GM21528 (cell line): ENCODE results near the gene P3R3URF.

Source experiments
- ATAC-seq: cut with Tn5 transposase; IDR thresholded peaks from one replicate; pipeline ENCODE4 v1.9.1; 2021; ENCODE audit warnings: mild to moderate bottlenecking, moderate library complexity; ENCODE audit not compliant: unreplicated experiment, low FRiP score

P3R3URF gene

DNA sequence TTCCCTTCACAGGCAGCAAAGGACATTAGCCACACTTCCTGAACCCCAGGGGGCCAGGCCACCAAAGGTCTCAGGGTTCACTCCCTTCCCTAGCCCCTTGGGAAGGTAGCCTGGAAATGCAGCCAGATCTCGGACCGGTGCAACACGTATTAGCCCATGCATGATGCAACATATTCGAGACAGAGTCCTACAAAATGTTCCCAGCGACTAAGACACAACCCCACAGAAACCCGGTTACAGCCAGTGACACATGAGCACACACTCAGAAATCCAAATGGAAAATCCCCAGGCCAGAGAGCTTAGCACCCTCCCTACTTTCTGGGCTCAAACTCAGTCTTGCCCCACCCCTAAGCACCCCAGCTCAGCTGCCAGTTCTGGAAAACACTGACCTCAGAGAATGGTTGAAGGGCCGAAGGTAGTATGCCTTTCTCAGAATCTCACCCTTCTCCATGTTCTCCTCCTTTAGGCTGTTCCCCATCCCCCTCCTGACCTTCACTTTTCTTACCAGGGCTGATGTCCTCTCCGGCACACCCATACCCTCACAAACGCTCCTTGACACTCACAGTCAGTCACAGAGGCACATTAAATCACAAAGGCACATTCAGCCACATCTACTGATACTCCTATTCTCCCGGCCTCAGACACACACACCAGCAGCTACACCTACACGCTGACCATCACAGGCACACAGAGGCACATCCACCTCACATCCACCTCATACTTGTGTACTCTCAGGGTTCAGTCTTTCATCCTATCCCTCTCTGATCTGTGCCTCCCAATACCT is 1.6 kb downstream of the P3R3URF start, which contains the start of gene TSPAN1:
TSPAN1 (plus strand) TSS at position 640 of the 784 bp plus-strand sequence. CDS start 6,021 bp downstream, outside the sequence.
- ATAC-seq, result no peak

DNA sequence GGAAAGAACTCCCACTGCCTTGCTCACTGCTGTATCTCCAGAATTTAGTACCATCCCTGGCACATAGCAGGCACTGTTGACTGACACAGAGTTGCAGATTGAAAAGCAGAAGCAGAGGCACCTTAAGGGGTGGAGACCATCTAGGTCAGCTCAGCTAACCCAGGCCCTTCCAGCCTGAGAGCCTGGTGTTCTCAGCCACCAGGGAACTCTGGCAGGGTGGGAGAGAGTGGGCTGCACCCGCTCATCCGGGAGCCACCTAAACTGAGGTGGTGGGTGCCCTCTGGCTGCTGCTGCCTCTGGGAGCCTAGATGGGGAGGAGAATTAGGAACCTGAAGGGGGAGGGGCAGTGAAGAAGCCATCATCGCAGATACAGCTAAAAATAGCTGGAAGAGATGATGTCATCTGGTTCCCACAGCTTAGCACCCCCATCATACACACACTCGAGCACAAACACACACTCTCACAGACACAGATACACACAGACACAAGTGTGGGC is 2.9 kb downstream of the P3R3URF start:
- ATAC-seq, result no peak

DNA sequence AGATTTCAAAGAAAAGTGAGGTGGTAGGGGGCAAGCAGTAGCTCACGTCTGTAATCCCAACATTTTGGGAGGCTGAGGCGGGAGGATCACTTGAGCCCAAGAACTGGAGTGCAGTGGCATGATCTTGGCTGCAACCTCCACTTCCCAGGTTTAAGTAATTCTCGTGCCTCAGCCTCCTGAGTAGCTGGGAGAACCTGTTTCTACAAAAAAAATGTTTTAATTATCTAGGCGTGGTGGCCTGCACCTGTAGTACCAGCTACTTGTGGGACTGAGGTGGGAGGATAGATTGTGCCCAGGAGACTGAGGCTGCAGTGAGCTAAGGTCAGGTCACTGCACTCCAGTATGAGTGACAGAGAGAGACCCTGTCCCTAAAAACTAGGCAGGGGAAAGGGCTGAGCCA is 4.0 kb downstream of the P3R3URF start:
- no peak for ATAC-seq

DNA sequence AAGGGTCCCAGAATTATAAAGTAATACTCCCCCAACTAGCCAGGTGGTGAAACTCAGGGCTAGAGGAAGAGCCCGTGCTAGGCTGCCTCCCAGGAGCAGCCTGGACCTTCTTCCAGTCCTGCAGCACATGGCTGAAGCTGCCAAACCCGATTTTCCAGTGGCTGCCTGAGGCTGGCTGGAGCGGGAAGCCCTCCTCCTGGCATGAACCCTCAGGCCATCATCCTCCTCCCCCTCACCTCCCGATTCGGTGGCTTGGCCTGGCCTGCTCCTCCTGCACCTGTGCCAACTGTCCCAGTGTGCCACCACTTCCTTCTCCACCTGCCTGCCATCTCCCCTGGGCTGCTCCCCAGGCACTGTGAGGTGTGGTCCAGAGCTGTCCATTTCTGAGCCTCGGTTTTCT is 4.4 kb downstream of the P3R3URF start:
- no peak for ATAC-seq

DNA sequence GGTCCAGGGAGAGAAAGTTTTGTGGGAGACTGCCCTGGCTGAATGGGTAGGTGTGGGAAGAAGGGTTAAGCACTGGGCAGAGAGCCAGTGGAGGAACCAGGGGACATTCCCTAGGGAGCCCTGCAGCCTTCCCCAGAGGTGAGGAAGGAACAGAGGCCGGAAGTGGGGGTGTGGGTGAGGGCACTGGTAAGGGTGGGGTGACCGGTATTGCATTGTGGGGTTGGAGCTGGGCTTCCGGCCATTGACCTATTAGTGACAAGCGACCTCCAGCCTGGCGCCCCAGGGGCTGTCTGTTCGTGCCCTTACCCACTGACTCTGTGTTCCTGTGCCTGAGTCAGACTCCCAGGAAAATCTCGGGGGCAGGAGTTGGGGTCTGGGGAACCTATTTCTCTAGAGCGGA is 4.9 kb downstream of the P3R3URF start:
- ATAC-seq, result no peak

DNA sequence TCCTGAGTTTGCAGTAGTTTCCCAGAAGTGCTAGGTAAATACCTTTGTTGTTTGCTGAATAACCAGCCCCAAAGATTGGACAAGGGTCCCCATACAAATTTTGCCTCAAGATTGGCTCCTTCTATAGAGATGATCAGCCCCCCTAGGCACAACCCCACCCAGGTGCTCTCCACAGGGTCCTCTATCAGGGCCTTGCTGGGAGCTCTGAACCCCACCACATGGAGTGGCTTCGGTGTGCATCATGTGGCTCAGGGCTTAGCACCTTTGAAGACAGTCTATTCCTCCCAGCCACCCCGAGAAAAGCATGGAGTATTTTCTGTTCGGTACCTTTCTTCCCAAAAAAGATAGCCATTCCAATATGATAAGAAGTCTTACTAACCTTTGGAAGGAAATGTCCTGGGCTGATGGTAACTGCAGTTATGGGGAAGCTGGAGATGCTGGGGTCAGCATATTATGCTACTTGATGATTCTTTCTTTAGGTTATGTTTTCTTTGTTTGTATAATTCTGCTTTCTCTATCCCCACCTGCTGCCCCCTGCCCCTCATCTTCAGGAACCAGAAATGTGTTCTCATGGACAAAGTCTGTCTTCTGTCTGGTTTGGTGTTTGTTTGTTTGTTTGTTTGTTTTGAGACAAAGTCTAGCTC is 6.4 kb downstream of the P3R3URF start:
- ATAC-seq, result no peak

DNA sequence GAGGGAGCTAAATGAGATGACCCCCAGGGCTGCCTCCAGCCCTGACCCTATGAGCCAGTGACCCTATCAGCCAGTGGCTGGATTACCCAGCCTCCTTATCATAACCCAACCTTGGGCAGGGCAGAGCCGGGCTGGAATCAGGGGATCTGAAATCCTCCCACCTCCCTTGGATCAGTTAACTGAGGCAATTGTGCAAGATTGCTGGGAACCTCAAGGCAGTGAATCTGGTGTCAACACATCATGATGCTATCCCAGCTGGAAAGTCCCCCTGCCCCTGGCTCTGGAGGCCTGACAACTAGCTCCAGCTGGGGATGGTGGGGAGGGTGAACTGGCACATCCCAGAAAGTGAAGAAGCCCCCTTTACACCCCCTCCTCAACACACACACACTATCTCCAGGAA is 7.8 kb downstream of the P3R3URF start:
- no peak for ATAC-seq

DNA sequence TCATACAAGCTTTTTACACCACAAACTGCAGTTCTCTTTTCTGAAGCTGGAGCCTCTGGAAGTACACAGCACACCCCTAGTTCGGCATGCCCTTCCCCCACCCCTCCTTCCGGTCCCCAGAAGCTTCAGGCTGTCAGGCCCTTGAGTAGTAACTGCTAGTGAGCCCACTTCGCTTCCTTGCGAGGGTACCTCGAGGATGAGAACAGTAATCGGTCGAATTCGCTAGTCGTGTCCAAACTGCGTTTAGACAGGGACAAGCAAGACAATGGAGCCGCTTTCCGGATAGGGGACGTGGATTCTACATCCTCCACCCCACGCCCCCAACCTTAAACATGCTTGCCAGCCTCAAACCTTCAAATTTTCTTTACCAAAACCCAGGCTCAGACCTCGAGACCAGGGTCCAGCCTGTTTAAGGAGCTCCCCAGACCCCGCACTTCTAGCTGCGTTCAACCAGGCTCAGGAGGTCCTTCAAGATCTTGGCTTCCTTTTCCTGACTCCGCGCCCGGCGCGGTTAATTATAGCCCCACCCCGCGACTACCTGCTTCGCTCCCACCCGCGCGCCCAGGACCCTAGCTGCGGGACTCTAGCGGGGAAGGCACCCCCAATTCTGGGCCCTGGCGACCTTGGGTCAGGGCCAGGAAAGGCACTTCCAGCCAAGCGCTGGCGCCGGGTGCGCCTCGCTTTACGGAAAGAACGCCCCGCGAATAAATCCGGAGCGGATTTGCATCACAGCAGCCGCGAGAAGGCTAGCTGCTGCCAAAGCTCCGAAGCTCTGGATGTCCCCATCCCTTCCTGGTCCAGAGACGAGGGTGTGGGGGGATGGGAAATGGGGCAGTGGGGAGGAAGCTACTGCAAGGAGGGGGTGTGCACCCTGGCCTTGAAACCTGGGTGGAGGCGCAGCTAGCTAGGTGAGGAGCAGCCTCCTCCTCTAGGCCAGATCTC is 9.5 kb downstream of the P3R3URF start:
- ATAC-seq, result no peak

DNA sequence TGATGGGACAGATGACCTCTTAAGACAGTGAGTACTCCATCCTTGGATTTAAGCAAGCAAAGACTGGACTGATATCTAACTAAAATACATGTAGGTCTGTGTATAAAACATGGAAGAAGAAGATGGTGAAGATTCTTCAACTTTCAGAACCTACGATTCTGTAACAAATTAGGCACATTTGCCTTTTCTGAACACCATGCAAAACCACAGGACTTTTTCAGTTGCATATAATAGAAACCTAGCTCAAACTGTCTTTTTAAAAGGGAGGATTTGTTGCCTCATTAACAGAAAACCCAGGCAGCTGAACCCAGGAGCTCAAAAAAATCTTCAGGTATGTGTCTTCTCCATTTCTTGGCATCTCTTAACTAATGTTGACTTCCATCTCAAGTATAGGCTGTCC is 16.1 kb downstream of the P3R3URF start:
- ATAC-seq, result no peak

DNA sequence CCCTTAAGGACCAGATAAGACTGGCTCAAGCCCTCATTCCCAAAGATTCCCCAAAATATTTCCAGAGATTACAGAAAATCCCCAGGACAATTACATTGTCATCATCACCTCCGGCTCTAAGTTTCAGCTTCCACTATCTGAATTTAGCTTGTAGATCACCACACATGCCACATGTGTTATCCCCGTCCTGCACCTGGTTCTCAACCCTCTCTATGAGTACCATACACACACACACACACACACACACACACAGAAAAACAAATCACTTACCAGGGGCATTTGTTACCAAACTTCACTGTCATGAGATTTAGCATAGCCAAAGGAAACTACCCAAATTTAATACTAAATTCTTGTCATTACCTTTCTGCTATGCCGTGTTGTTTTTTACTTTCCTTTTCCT is 16.8 kb downstream of the P3R3URF start:
- no peak for ATAC-seq

DNA sequence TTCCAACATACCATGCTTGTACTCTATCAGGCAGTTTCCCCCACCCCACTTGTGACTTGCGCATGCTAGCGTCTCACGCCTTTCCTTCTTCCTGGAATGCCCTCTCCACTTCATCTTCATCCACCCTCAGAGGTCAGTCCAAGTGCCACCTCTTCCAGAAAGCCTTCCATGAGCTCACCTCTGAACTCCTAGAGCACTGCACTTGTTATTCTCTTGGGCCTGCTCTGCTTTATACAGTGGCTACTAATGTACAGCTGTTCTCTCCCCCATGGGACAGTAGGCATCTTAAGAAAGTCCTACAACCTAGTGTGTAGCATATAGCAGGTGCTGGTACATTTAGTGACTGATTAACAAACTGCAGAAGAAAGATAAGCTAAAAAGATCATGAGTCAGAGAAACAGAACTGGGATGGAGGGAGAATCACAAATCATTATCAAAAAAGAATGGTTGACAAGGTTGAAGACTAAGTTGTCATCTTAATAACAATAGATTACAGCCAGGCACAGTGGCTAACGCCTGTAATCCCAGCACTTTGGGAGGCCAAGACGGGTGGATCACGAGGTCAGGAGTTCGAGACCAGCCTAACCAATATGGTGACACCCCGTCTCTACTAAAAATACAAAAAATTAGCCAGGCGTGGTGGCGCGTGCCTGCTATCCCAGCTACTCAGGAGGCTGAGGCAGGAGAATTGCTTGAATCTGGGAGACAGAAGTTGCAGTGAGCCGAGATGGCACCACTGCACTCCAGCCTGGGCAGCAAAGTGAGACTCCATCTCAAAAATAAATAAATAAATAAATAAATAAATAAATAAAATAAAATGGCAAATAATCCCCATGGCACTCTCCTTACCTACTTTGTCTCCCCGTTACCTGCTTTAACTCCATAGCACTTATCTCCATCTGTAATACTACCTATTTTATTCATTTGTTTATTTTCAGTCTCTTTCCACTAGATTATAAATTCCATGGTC is 17.7 kb downstream of the P3R3URF start:
- ATAC-seq, result peak; percentile 52

DNA sequence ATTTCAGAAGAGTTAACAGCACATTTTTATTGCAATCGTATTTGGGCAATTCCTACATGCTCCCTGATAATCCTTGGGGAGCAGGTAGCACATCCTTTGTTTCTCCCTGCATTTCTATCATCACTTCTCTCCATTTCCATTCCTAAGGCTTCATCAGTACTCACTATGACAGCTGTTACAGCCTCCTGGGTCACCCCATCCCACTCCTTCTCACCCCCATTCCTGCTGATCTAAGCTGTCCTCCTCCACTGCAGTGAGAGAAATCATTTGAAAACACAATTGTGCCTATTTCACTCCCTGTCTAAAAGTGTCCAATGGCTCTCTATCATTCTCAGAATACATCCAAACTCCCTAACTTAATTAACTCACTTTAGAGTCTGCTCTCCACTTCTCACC is 18.4 kb downstream of the P3R3URF start:
- ATAC-seq, result no peak

DNA sequence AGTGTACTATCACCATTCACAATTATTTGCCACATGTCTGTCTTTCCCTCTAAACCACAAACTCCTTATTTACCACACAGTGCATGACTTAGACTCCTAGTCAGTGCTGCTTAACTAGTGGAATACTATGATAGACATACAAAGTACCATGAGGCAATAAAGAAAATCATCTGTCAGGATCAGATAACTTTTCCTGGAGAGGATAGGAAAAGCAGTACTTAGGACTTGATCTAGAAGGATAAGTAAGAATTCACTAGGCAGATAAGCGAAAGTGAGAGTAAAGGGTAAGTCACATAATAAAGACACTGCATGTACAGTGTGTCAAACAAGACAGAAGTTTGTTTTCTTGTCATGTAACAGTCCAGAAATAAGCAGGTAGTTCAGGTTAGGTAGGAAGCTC is 22.6 kb downstream of the P3R3URF start:
- no peak for ATAC-seq

DNA sequence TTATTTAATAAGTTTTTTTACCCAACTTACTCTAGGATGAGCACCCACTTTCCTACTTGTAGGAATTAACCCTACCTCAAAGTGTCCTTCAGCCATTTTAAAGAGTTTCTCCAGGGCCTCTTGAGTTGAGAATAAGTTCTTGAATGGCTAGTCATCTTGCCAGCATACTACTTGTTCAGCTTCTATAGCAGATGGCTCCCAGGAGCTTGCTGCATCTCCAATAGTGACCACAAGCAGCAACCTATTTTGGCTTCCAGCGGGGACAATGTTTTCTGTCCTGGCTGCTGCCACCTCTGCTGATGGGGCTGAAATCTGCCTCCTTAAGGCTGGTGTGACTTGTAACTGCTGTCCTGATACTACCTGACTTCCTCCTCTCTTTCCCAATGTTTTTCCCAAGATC is 23.1 kb downstream of the P3R3URF start:
- ATAC-seq, result no peak

DNA sequence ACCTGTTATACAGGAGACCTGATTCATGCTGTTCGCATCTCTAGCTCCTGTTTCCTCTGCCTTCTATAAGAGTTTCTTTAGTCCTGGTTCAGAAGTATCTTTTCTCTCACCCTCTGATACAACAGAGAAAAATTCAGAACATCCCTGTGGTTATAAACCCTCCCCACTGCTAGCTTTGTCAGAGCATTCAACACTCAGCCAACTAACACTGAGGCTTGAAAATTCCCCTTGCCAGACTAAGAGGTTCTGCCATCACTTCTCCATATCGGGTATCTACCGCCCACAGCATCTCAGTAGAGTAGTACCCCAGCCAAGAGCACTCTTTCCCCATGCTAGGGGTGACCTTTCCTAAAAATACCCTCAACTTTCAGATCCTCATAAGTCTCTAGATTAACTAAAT is 24.3 kb downstream of the P3R3URF start:
- ATAC-seq, result no peak

DNA sequence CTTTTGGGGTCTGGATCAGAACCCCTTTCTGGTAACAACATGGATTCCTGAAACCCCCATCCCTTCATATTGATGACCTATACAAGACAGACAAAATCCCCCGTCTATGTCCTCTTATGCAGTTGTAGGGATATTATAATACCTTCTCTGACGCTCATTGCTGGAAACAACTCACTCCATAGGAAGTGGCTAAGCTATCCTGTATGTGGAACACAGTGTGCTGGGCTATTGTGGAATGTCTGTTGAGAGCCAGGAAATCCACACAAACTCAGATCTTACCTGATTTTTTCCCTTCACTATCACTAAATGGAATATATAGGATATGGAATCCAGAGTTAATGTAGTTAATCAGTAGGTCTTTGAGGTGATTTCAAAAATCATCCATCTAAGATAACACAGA is 26.2 kb downstream of the P3R3URF start:
- ATAC-seq, result no peak

DNA sequence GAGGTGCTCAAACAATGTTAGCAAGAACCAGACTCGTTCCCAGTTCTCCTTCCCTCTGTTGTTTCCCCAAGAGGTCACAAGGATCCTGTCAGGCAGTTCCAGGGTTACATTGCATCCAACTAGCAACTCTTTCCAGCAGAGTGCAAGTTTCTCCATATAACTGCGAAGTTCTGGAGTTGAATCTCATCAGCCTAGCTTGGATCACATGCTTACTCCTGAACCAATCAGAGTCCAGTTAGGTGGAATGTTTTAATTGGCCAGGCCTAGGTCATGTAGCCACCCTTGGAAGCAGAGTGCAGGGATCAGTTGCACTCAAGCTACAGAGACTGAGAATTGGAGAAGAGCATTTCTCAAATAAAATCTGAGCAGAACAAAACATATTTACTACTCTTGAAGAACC is 28.0 kb downstream of the P3R3URF start:
- no peak for ATAC-seq

DNA sequence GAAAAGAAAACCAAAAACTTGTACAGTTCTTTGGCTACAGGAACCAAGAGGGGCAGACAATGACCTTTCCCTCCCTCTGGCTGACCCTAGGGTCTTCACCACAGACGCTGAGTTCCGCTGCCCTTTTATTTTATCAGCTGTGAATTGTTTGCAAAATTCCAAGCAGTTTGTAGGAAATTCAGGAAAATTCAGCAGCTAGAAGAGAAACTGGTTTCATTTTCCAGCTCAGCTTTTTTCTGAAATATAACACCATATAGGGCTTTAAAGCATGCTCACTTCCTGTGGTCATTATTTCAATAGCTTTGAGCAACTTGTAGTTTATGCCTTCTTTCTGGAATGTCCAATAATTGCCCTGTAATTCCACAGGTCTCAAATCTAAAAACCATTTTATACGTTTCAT is 38.4 kb downstream of the P3R3URF start:
- no peak for ATAC-seq

DNA sequence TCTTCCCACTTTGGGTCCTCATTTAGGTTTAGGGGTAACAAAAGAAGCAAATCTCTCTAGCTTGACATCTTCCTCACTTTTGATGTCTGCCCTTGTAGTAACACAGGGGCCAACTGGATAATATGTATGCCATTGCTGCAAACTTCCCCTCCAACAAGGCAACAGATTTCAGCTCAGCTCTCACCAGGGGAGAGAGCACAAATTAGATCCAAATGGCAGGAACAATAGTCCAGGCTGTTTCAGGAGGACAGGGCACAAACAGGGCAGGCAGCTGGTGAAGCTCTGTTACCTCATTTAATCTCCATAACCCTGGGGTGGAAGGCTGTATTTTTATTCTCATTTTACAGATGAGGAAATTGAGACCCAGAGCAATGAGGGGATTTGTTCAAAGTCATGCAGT is 39.6 kb downstream of the P3R3URF start:
- no peak for ATAC-seq
